ENCODE measurements around the gene MAPK6.
A peak's percentile ranks its signal among the peaks of the same experiment; 100 is the strongest.
"Not testable (repeated sequence)": the region's sequence is repeated elsewhere in the genome, so short reads cannot be mapped to it uniquely, and the experiment has no call there.

The MAPK6 gene

GRCh38 chr15:52018693-52019393, at the start of gene MAPK6:
Gene MAPK6 (plus strand): TSS chr15:52019219. CDS start chr15:52046461, 27,242 bp downstream.
- peak; percentile 79 for DNase-seq (ENCODE audit: low read depth, low spot score)

- DNase-seq (ENCODE audit: low read depth, low spot score), result no peak
Observed at GRCh38 chr15:51969728-51970127, 49.3 kb upstream of the MAPK6 start.

GRCh38 chr15:51970132-51970817, 48.7 kb upstream of the MAPK6 start:
- no peak for DNase-seq (ENCODE audit: low read depth, low spot score)

GRCh38 chr15:51971032-51971374, 48.0 kb upstream of the MAPK6 start:
- DNase-seq (ENCODE audit: low read depth, low spot score), result peak; percentile 2

DNA sequence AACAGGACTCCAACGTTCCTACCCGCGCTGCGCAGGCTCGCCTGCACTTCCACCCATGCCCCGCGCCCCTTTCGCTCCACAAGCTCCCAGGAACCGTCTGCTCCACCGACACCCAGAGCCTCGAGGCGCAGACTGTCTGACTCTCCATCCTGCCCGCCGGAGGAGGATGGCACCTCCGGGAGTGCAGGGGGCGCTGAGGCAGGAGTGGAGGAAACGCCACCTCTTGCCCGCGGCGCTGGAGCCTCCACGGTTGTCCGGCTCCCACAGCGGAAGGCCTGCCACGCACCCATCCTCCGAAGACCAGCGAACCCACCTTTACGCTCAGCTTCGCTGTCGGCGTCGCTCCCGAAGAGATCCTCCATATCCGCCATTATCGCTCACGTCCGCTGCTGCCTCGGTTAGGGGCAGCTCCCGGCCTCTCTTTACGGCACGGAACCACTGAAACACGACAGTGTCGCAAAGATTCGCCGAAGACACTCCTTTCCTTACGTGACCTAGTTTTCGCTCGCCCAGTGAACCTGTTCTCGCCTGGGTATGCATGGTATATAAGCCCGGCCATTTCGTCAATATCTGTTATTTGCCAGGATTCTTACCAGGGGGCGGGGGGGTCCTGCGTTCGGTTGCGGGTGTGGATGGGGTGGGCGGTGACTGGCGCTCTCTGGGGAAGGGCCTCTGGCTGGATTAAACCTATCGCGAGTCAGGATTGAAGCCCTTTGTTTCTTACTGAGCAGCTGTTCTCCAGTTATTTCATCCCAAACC, 47.5 kb upstream of the MAPK6 start, which contains the start of gene LEO1:
LEO1 (minus strand) TSS at position 404 of the 759 bp plus-strand sequence; CDS start at position 371, 33 bp downstream.
- peak; percentile 86 for DNase-seq (ENCODE audit: low read depth, low spot score)

DNA sequence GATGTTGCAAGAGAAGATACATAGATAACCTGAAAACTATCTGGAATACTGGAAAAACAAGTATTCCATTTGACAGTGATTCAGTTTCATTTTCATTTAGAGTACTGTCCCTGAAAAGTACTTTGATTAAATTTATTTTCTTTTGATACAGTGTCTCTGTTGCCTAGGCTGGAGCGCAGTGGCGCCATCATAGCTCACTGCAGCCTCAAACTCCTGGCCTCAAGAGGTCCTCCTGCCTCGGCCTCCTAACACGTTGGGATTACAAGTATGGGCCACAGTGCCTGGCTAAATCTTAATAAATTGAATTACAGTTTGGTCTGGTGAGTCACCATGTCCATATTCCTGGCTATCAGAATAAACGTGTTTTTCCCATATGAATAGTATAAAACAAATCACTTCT, 45.8 kb upstream of the MAPK6 start:
- no peak for DNase-seq (ENCODE audit: low read depth, low spot score)

DNA sequence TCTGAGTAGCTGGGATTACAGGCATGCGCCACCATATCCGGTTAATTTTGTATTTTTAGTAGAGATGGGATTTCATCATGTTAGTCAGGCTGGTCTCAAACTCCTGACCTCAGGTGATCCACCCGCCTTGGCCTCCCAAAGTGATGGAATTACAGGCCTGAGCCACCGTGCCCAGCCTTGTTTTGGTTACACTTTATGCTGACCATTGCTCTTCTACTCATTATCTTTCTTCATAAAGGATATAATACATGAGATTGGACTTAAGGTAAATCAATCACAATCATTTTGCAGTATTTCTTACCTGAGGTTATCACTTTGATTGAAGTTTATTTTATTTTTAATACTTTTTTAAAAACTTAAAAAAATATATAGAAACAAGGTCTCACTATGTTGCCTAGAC, 45.2 kb upstream of the MAPK6 start:
- DNase-seq (ENCODE audit: low read depth, low spot score), result no peak

DNA sequence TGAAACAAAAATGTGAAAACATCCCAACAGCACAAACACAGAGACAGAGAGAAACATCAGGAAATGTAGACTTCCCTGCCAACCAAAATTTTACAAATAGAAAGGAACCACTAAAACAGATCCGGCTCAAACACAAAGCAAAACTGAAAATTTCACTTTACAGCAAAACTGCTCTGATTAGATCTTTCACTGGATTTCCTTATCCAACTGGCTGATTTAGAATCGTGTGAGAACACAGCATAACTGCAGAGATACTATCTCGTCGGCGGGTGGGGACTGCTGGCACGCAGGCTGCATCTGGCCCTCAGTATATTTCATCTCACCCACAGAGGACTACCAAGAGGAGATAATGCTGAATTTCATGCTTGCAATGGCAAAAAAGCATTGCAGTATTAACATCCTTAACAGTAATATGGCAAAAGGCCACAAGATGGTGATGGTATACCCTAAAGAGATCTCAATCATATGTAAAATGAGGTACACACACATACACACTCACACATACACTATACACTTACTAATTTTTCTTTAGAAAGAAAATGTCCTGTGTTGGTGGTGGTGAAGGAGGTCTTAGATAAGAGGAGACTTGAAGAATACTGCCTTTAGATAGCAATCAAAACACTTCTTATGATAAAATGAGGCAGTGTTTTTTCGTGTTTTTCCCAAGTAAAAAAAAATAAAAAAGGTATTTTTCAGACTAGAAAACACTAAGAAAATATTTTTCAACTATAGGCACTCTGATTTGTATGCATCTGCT, 36.8 kb upstream of the MAPK6 start:
- peak; percentile 55 for DNase-seq (ENCODE audit: low read depth, low spot score)

GRCh38 chr15:51982770-51983103, 36.3 kb upstream of the MAPK6 start:
- DNase-seq (ENCODE audit: low read depth, low spot score), result no peak

DNA sequence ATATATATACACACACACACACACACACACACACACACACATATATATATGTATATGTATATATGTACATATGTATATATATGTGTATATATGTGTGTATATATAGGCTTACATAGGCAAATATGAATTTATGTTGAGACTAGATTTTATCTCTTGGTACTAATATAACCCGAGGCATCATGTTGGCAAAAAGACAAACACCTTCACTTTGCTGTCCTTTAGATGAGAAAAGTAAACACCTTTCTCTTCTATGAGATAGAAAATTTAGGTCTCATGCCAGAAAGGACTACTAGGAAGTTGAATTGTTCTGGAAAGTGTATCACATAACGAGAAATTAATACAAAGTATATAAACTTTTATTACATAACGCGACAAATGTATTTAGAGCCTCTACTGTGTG, 27.9 kb upstream of the MAPK6 start:
- DNase-seq (ENCODE audit: low read depth, low spot score), result no peak

GRCh38 chr15:51992953-51993352, 26.1 kb upstream of the MAPK6 start:
- no peak for DNase-seq (ENCODE audit: low read depth, low spot score)

DNA sequence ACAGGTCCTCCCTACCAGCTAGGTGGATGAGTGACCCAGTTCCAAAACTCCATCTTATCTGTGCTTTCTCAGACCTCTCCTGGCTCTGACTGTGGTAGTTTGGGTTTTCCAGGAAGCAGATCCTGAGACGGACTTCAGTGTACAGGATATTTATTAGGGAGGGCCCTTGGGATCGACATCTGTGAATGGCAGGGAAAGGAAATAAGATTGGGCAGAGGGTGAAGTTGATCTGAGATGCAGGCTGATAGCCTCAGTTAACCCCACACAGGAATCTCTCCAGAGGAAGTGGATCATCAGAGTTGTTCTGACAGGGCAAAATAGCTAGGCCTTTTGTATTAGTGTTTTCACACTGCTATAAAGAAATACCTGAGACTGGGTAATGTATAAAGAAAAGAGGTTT, 16.7 kb upstream of the MAPK6 start:
- no peak for DNase-seq (ENCODE audit: low read depth, low spot score)

- not testable (repeated sequence) for DNase-seq (ENCODE audit: low read depth, low spot score)
Observed at GRCh38 chr15:52003089-52003488, 15.9 kb upstream of the MAPK6 start.

GRCh38 chr15:52003710-52004109, 15.3 kb upstream of the MAPK6 start:
- DNase-seq (ENCODE audit: low read depth, low spot score), result no peak

- no peak for DNase-seq (ENCODE audit: low read depth, low spot score)
Observed at GRCh38 chr15:52004806-52005205, 14.2 kb upstream of the MAPK6 start.

- no peak for DNase-seq (ENCODE audit: low read depth, low spot score)
Observed at GRCh38 chr15:52005748-52006701, 13.0 kb upstream of the MAPK6 start.

- no peak for DNase-seq (ENCODE audit: low read depth, low spot score)
Observed at GRCh38 chr15:52006702-52007340, 12.2 kb upstream of the MAPK6 start.

DNA sequence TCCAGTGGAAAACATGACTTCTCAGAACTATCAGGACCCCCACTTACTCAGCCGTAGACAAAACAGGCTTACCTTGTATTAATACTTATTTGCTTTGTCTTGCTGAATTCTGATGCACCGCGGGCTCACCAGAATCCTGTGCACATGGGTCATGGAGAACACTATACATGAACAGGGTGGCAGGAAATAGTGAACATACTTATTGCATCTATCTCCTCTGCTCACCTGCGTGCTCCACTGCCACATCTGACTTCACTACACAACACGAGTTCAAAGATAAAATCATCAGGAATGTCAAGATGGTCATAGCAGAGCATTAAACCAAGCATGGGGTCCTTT, 10.7 kb upstream of the MAPK6 start:
- DNase-seq (ENCODE audit: low read depth, low spot score), result no peak

DNA sequence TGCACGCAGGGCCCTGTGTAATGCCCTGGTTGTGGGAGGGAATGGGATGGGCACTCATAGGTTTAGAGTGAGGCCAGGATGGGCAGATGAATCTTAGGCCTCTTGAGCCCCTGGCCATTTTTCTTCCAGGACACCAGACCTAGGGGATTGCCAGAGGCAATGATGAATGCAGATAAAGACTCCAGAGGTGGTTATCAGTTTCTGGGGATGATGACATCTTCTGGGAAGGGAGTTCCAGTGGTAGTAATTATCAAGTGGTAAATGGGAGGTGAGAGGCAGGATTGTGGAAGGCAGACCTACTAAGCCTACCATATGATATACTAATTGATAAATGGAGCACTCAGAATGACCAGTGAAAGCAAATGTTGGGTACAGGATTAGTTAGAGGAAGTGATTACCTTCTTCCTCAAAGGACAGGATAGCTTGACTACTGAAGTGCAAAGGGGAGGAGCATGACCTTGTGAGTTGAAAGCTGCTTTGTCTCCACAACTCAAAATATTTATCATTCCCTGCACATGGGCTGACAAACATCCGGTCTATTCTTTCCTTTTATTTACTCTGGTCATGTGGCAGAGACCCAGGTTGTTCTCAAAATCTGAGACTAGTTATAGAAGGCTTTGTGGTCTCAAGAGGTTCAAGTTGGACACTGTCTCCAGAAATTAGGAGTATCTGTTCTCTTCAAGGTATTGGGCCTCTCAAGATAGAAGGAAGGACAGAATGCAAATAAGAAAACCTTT, 10.2 kb upstream of the MAPK6 start:
- no peak for DNase-seq (ENCODE audit: low read depth, low spot score)
